PC-3 (cell line): ENCODE measurements around the gene GPC5. TPM values are rescaled to one million over a fixed set of nuclear protein-coding genes. Genes with fewer than 3 reads are reported as not detected.

Experiments
- ATAC-seq: fragments of 200-7000 bp; cut with Tn5 transposase; 2 replicates; pipeline ENCODE4 v1.9.1; 2020; ENCODE audit warnings: mild to moderate bottlenecking, moderate library complexity
- BruUV-seq: library from RNA; stranded (reverse); fragments of 400-500 nt; replicated peaks from 2 replicates; lab custom pipeline; 2021; lab: Mats Ljungman, UMichigan
- CTCF ChIA-PET: fragments of 300-600 bp; sonication (Branson Sonifier 250); formaldehyde crosslinking; loops from one replicate; lab custom pipeline; 2022; ENCODE audit warnings: antibody characterized with exemption; lab: Charles Lee
- POLR2A ChIA-PET: fragments of 300-600 bp; sonication (Branson Sonifier 250); formaldehyde crosslinking; loops from one replicate; lab custom pipeline; 2022; ENCODE audit warnings: antibody characterized with exemption; ENCODE audit not compliant: unreplicated experiment; lab: Charles Lee
- DNase-seq: peaks from one replicate; pipeline ENCODE4 v3.0.0-alpha.2; 2015
- H2AFZ ChIP-seq: fragments of 300-600 bp; sonication (generic); 2 replicates; pipeline ENCODE4 v1.6.0; 2016; ENCODE audit warnings: antibody characterized with exemption, low read length
- H3F3A ChIP-seq: fragments of 300-600 bp; sonication (generic); one replicate; pipeline ENCODE4 v1.6.0; 2017; ENCODE audit warnings: antibody characterized with exemption, low read length, control low read depth, mild to moderate bottlenecking; ENCODE audit not compliant: unreplicated experiment
- H3K27ac ChIP-seq: fragments of 300-600 bp; sonication (generic); 2 replicates; pipeline ENCODE4 v1.5.1; 2016; ENCODE audit warnings: mild to moderate bottlenecking, low read length
- H3K27me3 ChIP-seq: fragments of 300-600 bp; sonication (generic); 2 replicates; pipeline ENCODE4 v1.6.1; 2016; ENCODE audit warnings: low read length, mixed read lengths
- H3K36me3 ChIP-seq: fragments of 300-600 bp; sonication (generic); 2 replicates; pipeline ENCODE4 v1.6.1; 2016; ENCODE audit warnings: low read depth, mixed run types, low read length, mixed read lengths
- H3K4me1 ChIP-seq: fragments of 300-600 bp; sonication (generic); 2 replicates; pipeline ENCODE4 v1.5.1; 2016; ENCODE audit warnings: low read length; ENCODE audit not compliant: insufficient read depth
- H3K4me2 ChIP-seq: fragments of 300-600 bp; sonication (generic); 2 replicates; pipeline ENCODE4 v1.6.0; 2016; ENCODE audit warnings: low read length
- H3K4me3 ChIP-seq: fragments of 300-600 bp; sonication (generic); 2 replicates; pipeline ENCODE4 v1.5.1; 2016; ENCODE audit warnings: mild to moderate bottlenecking, low read length, mixed read lengths
- H3K79me2 ChIP-seq: fragments of 300-600 bp; sonication (generic); 2 replicates; pipeline ENCODE4 v1.6.1; 2017; ENCODE audit warnings: low read length, mixed read lengths
- H3K9ac ChIP-seq: fragments of 300-600 bp; sonication (generic); 2 replicates; pipeline ENCODE4 v1.6.0; 2016; ENCODE audit warnings: mild to moderate bottlenecking, low read length
- H3K9me2 ChIP-seq: fragments of 300-600 bp; sonication (generic); replicated peaks from 2 replicates; pipeline ENCODE4 v1.6.1; 2016; ENCODE audit warnings: mixed run types, low read length, mixed read lengths
- H3K9me3 ChIP-seq: fragments of 300-600 bp; sonication (generic); 2 replicates; pipeline ENCODE4 v1.6.1; 2016; ENCODE audit warnings: low read length, mixed read lengths
- H4K20me1 ChIP-seq: fragments of 300-600 bp; sonication (generic); 2 replicates; pipeline ENCODE4 v1.6.1; 2016; ENCODE audit warnings: low read length, mixed read lengths
- EZH2 ChIP-seq: fragments of 300-600 bp; sonication (generic); IDR thresholded peaks from one replicate; pipeline ENCODE4 v1.6.1; 2017; ENCODE audit warnings: antibody characterized with exemption, mild to moderate bottlenecking, low read length; ENCODE audit not compliant: unreplicated experiment
- EZH2phosphoT487 ChIP-seq: fragments of 300-600 bp; sonication (generic); IDR thresholded peaks from 2 replicates; pipeline ENCODE4 v1.6.1; 2018; ENCODE audit warnings: mild to moderate bottlenecking, antibody characterized with exemption, low read length, borderline replicate concordance
- intact Hi-C: fragments of 100-400 bp; cut with micrococcal nuclease; formaldehyde crosslinking; loops from 2 replicates; pipeline ENCODE4 v1.9.0; 2023
- total RNA-seq: library from RNA; depleted of rRNA; stranded (reverse); fragments of >200 nt; gene quantifications from 2 replicates; pipeline ENCODE4 v1.2.3, GENCODE V29; 2014
- TF ChIP-seq, protein P1 (sequence below): fragments of 300-600 bp; sonication (generic); conservative IDR thresholded peaks from 2 replicates; pipeline ENCODE4 v1.5.1; 2017; ENCODE audit warnings: antibody characterized with exemption, low read depth, mild to moderate bottlenecking, low read length

Gene GPC5
- total RNA-seq, 1 experiment from 2014 or later, result not detected

GRCh38 chr13:92355213-92355612 lies 956.8 kb downstream of the GPC5 start:
- Histone ChIP-seq H4K20me1 (no peaks in the 10 kb centered on the region), H3K9ac (no peak overlapping the region), H3K4me2 (no peak overlapping the region), H3K4me1 (no peaks in the 10 kb centered on the region), H3F3A (no peaks in the 10 kb centered on the region), H3K4me3 (no peak overlapping the region), H3K79me2 (no peaks in the 10 kb centered on the region), H3K36me3 (no peaks in the 10 kb centered on the region), H3K27ac (no peak overlapping the region), H2AFZ (no peak overlapping the region), H3K27me3 (no peaks in the 10 kb centered on the region), H3K9me3 (no peaks in the 10 kb centered on the region), H3K9me2 (no peaks in the 10 kb centered on the region)
- TF ChIP-seq EZH2phosphoT487 (no peak), EZH2 (no peak)
- TF ChIP-seq, protein P1, sequence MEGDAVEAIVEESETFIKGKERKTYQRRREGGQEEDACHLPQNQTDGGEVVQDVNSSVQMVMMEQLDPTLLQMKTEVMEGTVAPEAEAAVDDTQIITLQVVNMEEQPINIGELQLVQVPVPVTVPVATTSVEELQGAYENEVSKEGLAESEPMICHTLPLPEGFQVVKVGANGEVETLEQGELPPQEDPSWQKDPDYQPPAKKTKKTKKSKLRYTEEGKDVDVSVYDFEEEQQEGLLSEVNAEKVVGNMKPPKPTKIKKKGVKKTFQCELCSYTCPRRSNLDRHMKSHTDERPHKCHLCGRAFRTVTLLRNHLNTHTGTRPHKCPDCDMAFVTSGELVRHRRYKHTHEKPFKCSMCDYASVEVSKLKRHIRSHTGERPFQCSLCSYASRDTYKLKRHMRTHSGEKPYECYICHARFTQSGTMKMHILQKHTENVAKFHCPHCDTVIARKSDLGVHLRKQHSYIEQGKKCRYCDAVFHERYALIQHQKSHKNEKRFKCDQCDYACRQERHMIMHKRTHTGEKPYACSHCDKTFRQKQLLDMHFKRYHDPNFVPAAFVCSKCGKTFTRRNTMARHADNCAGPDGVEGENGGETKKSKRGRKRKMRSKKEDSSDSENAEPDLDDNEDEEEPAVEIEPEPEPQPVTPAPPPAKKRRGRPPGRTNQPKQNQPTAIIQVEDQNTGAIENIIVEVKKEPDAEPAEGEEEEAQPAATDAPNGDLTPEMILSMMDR, result peak; percentile 33; the same call in 1 of the 2 replicates
- intact Hi-C loops, result loop anchor here (1.0 kb wide), 1 partner anchor 168 kb away; no protein-coding TSS in a partner anchor
- ATAC-seq (peak; percentile 66), DNase-seq (peak; percentile 1)
- BruUV-seq, result no TSS peak
- POLR2A ChIA-PET, result no interaction called here
- CTCF ChIA-PET, result interaction anchor here (0.6 to 1.2 kb wide), 3 partner anchors 13 to 179 kb away, joined by 3 to 4 read pairs (median 3); no protein-coding TSS in a partner anchor

- TF ChIP-seq EZH2, result no peak
- TF ChIP-seq, protein P1, result no peak
- H3K36me3 ChIP-seq, result no peaks in the 10 kb centered on the region
- H4K20me1 ChIP-seq, result no peaks in the 10 kb centered on the region
- no peak overlapping the region for H2AFZ ChIP-seq
- H3K4me2 ChIP-seq, result no peak overlapping the region
- POLR2A ChIA-PET, result no interaction called here
- ATAC-seq, result no peak
- no peaks in the 10 kb centered on the region for H3K27me3 ChIP-seq
- no TSS peak for BruUV-seq
- no peak for DNase-seq
- H3K27ac ChIP-seq, result no peak overlapping the region
- intact Hi-C loops, result no loop called here
- H3K4me3 ChIP-seq, result no peak overlapping the region
- H3K9me3 ChIP-seq, result no peaks in the 10 kb centered on the region
- no peaks in the 10 kb centered on the region for H3K4me1 ChIP-seq
- CTCF ChIA-PET, result no interaction called here
- H3F3A ChIP-seq, result no peaks in the 10 kb centered on the region
- H3K9me2 ChIP-seq, result no peaks in the 10 kb centered on the region
- H3K9ac ChIP-seq, result no peak overlapping the region
- no peaks in the 10 kb centered on the region for H3K79me2 ChIP-seq
Observed at GRCh38 chr13:92362717-92363116, 964.3 kb downstream of the GPC5 start.

GRCh38 chr13:92365904-92366303 lies 967.5 kb downstream of the GPC5 start:
- no peak overlapping the region for H3K4me2 ChIP-seq
- no peak overlapping the region for H3K4me3 ChIP-seq
- no peaks in the 10 kb centered on the region for H3K27me3 ChIP-seq
- ATAC-seq (no peak), DNase-seq (no peak)
- H3F3A ChIP-seq, result no peaks in the 10 kb centered on the region
- CTCF ChIA-PET, result no interaction called here
- H3K79me2 ChIP-seq, result no peaks in the 10 kb centered on the region
- H2AFZ ChIP-seq, result no peak overlapping the region
- no peaks in the 10 kb centered on the region for H4K20me1 ChIP-seq
- H3K27ac ChIP-seq, result no peak overlapping the region
- H3K36me3 ChIP-seq, result no peaks in the 10 kb centered on the region
- no TSS peak for BruUV-seq
- TF ChIP-seq, protein P1, result no peak
- no peaks in the 10 kb centered on the region for H3K4me1 ChIP-seq
- intact Hi-C loops, result no loop called here
- H3K9me3 ChIP-seq, result no peaks in the 10 kb centered on the region
- H3K9ac ChIP-seq, result no peak overlapping the region
- no peaks in the 10 kb centered on the region for H3K9me2 ChIP-seq
- POLR2A ChIA-PET, result no interaction called here
